GM04503 (cell line): ENCODE data around the gene SMIM36.
"Not testable (repeated sequence)": the region's sequence is repeated elsewhere in the genome, so short reads cannot be mapped to it uniquely, and the experiment has no call there.

Source experiments
- DNase-seq: peaks from one replicate; pipeline ENCODE4 v3.0.0-alpha.2; 2012; ENCODE audit warnings: low read depth

SMIM36 gene

GRCh38 chr17:55501626-55502025 is 9.6 kb downstream of the SMIM36 start:
- not testable (repeated sequence) for DNase-seq

DNA sequence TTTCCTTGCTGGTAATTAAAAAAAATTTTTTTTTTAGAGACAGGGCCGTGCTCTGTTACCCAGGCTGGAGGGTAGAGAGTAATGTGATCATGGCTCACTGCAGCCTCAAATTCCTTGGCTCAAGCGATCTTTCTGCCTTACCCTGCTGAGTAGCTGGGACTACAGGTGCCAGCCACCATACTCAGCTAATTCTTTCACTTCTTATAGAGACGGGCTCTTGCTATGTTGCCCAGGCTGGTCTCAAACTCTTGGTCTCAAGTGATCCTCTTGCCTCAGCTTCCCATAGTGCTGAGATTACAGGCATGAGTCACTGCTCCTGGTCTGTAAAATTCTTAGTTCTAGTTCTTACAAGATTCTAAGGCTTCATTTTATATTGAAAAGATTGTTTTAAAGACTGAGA is 11.1 kb downstream of the SMIM36 start:
- DNase-seq: no peak

DNA sequence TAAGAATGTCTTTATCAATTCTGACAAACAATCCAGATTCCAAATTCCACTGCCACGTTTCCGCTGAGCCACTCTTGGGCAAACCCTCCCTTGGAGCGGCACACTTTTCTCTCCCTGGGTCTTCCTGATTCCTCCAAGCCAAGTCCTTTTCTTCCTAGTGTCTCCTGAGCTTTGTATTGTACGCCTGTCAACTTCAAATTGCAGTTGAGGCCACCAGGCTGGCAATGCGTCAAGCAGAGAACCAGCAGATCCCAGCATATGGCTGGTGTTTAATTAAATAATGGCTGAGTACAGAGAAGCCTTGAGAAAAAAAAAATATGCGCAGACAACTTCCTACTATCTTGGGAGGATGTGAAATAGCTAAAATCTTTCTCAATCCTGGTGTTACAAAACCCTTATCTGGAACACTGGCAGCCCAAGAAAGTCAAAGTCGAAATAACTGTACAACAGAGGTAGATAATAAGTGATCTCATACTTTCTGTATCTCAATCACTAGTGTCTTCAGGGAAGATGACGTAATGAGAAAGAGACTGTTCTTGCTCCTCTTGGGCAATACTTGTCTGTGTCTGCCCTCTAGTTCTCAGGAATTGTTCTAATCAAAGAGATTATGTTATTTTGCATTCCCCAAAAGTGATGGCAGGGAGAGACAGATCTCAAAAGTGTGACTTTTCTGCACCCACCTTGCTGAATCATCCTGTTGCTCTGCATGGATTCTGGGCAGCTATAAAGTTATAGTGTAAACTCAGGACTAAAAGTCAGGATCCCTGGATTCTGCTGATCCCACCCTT is 15.0 kb downstream of the SMIM36 start:
- no peak for DNase-seq

GRCh38 chr17:55495239-55495638 is 16.0 kb downstream of the SMIM36 start:
- no peak for DNase-seq

- no peak for DNase-seq
Observed at GRCh38 chr17:55492781-55493341, 18.4 kb downstream of the SMIM36 start.

DNA sequence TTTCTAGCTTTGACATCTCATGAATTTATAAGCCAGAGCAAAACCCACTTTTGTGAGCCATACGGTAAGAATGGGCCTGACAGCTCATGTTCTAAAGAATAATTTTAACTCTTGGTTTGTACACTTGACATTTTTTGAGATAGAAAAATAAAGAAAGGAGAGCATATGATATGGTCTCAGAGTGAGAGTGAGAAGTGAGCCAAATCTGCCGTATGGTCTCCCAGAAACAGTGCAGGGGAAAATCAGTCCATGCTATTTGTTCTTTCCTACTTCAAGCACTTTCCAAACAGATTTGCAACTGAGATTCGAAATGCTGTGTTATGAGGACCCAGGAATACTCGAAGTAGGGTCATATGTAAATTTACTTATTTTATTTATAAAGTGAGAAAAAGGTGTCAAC is 20.9 kb downstream of the SMIM36 start:
- no peak for DNase-seq

DNA sequence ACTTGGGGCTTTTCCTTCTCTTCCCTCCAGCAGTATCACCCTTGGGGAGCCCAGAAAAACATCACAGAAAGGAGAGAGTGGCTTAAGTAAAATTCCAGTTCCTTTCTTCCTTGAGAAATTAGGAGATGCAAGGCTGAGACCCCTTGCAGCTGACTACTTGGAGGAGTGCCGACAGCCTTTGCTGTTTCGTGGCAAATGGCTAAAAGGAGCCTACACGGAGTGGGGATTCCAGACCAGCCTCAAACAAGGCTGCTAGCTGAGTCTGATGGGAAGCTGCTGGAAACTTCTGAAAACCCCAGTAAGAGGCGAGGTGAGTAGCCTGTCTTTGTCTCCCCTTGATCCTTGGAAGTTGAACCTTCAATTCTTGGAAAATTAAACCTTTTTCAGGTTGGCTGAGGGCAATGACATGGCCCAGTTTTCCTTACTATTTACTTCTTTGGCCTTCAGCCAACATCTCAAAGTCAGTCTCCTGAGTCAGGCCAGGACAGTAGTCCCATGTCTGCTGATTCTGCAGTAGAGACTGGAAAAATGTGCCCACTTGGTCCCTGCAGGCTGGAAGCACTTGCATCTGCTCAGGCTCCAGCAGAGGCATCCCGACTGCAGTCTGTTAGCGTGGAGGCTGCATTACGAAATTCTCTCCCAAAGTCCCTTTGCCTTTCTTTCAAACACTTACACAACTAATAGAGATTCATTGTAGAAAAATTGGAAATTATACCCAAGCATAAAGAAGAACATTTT is 23.4 kb downstream of the SMIM36 start:
- DNase-seq: no peak

GRCh38 chr17:55484575-55484974 is 26.7 kb downstream of the SMIM36 start:
- no peak for DNase-seq

DNA sequence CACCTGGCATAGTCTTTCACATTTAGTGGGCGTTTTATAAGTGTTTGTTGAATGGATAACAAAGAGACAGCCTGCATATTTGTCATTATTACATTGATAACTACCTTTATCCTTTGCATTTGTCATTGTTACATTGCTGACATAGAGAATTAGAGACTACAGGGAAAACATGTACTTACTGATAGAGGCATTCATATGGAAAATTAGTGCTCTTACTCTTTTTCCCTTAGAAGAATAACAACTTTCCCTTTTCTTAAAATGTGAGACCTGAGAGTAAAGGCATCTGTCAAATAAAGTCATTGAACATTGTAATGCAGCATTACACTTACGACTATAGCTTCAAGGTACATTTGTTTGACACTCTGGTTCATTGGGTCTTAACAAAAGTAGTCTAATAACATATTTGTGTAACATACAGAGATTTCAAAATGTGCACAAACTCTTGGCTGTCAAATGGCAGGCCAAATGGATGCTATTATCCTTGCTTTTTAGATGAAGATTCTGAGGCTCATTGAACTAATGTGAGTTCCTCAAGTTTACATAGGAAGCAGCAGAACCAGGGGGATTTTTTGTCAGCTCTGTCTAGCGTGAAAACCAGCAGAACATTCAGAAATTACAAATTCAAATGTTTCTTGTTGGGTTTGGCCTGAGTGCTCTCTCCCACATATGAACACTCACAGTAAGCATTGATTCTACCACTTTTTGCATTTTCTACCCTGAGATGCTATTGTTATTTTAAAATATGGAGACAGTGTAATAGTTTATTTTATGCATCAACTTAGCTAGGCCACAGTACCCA is 28.5 kb downstream of the SMIM36 start:
- no peak for DNase-seq

GRCh38 chr17:55480631-55481315 is 30.5 kb downstream of the SMIM36 start:
- DNase-seq: no peak

- no peak for DNase-seq
Observed at GRCh38 chr17:55479903-55480302, 31.3 kb downstream of the SMIM36 start.

DNA sequence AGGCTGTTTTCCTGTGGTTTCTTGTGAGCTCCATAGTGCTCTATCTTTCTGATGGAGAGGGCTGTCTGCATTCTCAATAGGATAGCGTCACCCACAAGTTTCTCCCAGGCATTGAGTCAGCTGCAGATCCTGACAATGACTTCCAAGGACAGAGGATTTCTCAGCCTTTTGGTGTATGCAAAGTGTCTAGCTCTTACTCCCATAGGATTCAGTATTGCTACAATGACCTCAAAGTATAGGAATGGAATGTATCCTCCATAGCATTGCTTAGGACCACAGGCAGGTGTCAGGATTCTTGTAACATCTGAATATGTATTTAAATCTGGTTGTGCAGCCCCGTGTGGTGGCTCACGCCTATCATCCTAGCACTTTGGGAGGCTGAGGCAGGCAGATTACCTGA is 32.3 kb downstream of the SMIM36 start:
- DNase-seq: no peak

GRCh38 chr17:55466671-55467070 is 44.6 kb downstream of the SMIM36 start:
- no peak for DNase-seq

DNA sequence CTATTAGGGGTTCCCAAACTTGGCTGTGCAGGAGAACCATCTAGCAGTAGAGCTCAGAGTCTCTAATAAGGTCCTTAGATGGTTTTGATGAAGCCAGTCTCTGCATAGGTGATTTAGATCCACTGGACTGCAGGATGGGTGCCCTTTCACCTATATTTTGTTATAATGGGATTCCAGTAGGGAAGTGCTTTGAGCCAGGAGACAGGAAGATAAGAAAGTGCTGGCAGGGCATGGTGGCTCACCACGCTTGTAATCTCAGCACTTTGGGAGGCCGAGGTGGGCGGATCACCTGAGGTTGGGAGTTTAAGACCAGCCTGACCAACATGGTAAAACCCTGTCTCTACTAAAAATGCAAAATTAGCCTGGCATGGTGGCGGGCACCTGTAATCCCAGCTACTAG is 45.5 kb downstream of the SMIM36 start:
- DNase-seq: not testable (repeated sequence)

GRCh38 chr17:55463600-55463999 is 47.7 kb downstream of the SMIM36 start:
- no peak for DNase-seq

GRCh38 chr17:55462711-55463110 is 48.5 kb downstream of the SMIM36 start:
- no peak for DNase-seq

DNA sequence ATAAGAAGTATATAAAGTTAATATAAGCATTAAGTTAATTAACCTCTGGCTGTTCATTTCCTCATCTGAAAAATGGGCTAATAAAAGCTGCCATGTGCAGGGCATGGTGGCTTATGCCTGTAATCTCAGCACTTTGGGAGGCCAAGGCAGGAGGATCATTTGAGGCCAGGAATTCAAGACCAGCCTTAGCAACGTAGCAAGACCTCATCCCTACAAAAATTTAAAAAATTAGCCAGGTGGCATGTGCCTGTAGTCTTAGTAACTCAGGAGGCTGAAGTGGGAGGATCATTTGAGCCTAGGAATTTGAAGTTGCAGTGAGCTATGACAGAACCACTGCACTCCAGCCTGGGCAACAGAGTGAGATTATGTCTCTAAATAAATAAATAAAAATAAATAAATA is 49.0 kb downstream of the SMIM36 start:
- DNase-seq: no peak

DNA sequence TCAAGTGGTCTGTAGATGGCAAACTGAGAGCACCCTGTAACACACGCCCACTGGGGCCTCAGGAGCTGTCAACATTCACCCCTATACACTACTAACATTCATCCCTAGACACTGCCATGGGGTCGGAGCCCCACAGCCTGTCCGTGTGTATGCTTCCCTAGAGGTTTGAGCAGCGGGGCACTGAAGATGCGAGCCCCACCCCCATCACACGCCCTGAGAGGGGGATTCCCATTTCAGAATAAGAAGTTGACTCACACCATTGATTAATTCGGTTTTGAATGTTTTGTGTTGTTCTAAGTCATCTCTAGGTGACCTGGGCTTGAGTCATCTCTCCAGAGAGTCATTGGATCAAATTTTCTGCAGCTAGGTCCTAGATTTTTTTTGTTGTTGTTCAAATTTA is 52.3 kb downstream of the SMIM36 start:
- peak; percentile 54 for DNase-seq

DNA sequence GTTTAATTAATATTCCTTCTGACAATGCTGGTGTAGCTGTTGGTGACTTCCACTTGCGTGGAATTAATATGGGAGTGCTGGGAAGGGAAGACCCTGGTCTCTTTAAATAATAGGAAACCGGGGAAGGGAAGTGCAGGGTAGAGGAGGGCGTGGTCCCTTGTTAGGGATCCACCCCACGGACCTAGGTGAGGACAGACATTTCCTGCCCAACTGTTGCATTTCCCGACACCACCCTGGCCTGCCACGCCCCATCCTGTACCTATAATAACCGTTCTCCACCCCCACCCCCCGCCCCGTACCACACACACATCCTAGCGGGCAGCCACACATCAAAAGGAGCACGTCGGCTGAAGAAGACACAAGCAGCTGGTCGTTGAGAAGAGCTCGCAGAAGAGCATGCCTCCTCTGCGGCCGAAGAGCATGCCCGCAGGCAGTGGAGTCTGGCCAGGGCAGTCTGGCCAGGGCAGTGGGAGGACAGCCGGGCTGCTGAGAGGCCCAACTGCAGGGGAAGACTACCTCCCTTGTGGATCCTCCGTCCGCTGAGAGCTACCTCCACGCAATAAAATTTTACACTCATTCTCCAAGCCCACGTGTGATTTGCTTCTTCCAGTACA is 52.9 kb downstream of the SMIM36 start:
- no peak for DNase-seq

DNA sequence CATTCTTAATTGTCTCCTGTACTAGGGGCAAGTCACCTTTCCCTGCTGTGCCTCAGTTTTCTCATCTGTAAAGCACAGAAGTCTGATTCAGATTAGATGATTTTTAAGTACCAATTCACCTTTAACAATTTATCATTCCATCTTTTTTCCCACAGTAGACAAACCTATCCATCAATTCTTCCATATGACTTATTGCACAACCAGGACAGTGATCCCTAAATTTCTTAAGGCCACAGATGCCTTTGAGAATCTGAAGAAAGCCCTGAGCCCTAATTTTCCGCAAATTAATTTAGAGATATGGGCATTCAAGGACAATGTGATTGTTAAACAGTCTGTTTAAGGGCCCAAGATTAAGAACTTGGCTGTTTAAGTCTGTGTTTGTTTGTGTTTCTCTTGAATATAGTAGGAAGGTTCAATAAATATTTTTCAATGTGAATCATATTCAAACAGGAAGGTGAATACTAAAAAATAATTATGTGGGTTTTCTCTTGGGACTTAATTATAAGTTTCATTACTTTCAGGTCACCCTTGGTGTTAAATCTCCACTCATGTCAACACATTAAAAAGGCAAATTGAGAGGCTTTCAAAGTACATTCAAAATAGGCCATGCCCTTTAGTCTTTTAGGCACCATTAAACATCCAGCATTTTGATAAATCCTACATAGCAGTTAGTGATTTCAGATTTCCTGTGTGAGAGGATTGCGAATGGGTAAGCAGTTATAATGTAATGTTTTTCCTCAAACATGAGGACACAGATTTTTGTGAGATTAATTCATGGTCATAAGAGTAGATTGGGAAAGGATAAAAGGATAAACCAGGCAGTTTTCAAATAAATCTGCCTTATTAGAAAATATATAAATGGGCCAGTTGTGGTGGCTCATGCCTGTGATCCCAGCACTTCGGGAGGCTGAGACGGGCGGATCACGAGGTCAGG is 54.7 kb downstream of the SMIM36 start:
- DNase-seq: no peak
